SK-N-MC (cell line): ENCODE measurements around the gene PTPRN2.

Experiments
- EZH2 ChIP-seq: fragments of 200-600 bp; sonication (generic); IDR thresholded peaks from one replicate; pipeline ENCODE4 v1.6.1; 2017; ENCODE audit warnings: antibody characterized with exemption
- POLR2AphosphoS5 ChIP-seq: IDR thresholded peaks from 2 replicates; pipeline ENCODE4 v1.6.1; 2012; ENCODE audit warnings: mild to moderate bottlenecking, low read depth, low read length, borderline replicate concordance

DNA sequence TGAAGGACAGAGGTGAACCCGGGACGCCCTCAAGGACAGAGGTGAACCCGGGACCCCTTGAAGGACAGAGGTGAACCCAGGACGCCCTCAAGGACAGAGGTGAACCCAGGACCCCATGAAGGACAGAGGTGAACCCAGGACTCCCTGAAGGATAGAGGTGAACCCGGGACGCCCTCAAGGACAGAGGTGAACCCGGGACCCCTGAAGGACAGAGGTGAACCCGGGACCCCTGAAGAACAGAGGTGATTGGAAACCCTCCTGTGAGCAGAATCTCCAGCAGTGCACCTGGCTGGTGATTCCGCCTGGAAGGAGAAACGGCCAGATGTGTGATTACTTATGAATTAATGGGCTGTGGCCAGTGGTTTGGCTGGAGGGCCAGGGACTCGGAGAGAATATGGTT is 272.3 kb downstream of the PTPRN2 start:
- TF ChIP-seq EZH2 (no peak), POLR2AphosphoS5 (no peak)
